Colonic mucosa (tissue), 4 donors: ENCODE measurements around the gene NEGR1. TPM values are rescaled to one million over a fixed set of nuclear protein-coding genes. Genes with fewer than 3 reads are reported as not detected.

Source experiments
- DNase-seq: peaks from one replicate; pipeline ENCODE4 v3.0.0-alpha.2; 2020
- H3K27ac ChIP-seq: fragments of 200-600 bp; one replicate; pipeline ENCODE4 v1.8.0; 2021
- H3K27me3 ChIP-seq: fragments of 200-600 bp; one replicate; pipeline ENCODE4 v1.8.0; 2021
- H3K36me3 ChIP-seq: fragments of 200-600 bp; one replicate; pipeline ENCODE4 v1.8.0; 2021
- H3K4me1 ChIP-seq: fragments of 200-600 bp; one replicate; pipeline ENCODE4 v1.8.0; 2021; ENCODE audit warnings: mild to moderate bottlenecking
- H3K4me3 ChIP-seq: fragments of 200-600 bp; one replicate; pipeline ENCODE4 v1.8.0; 2021
- H3K9ac ChIP-seq, 2 donors: one replicate each; pipeline ENCODE4 v1.7.0; 2013; ENCODE audit warnings: control low read depth in 2 of 2, low read depth in 2 of 2, low read length in 2 of 2
- H3K9me3 ChIP-seq: fragments of 200-600 bp; one replicate; pipeline ENCODE4 v1.8.0; 2021
- intact Hi-C: fragments of 100-400 bp; cut with DNase I; formaldehyde crosslinking; loops from one replicate; pipeline ENCODE4 v1.14.1; 2022
- total RNA-seq, 2 donors: library from RNA; stranded (reverse); fragmentation: NEBNext Ultra II Directional in 1 of 2; extraction: Animal tissue kit (Norgen Biotek cat#: 25700) in 1 of 2; gene quantifications; one replicate each; pipeline ENCODE4 v1.2.1, GENCODE V29; 2021
- TF ChIP-seq, protein P1 (sequence below): fragments of 200-600 bp; IDR thresholded peaks from one replicate; pipeline ENCODE4 v1.8.0; 2022; ENCODE audit warnings: antibody characterized with exemption, mild to moderate bottlenecking
- donor health status: healthy.
- donor health status: DM: no; HTN: no; CAD: no.
- donor health status: DM: no; HTN: no; CAD: no.

Gene NEGR1
- total RNA-seq, 2 donors from 2014 or later = 4.0 to 9.2 TPM

DNA sequence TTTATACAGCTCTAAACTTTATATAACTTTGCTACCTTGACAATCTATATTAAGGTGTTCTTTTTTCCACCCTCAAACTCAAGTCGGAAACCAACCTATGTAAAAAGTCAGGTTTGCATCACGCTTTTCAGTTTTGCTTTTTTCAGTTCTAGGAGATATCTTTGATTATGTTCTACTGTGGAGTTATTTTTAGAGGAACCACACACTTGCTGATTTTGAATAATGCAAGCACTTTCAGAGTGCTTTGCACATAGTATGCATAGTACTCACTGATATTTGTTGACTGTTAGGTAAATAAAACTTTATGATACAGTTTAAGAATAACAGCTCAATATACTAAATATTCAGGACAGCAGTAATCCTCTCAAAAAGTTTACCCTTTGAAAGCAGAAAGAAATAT, 637.3 kb downstream of the NEGR1 start:
- Histone ChIP-seq H3K4me1 (no peaks in the 10 kb centered on the region), H3K27ac (no peak overlapping the region), H3K27me3 (no peaks in the 10 kb centered on the region), H3K9me3 (no peaks in the 10 kb centered on the region), H3K4me3 (no peak overlapping the region), H3K36me3 (no peaks in the 10 kb centered on the region), H3K9ac (no peak overlapping the region)
- intact Hi-C loops = no loop called here
- DNase-seq = no peak
- TF ChIP-seq, protein P1, sequence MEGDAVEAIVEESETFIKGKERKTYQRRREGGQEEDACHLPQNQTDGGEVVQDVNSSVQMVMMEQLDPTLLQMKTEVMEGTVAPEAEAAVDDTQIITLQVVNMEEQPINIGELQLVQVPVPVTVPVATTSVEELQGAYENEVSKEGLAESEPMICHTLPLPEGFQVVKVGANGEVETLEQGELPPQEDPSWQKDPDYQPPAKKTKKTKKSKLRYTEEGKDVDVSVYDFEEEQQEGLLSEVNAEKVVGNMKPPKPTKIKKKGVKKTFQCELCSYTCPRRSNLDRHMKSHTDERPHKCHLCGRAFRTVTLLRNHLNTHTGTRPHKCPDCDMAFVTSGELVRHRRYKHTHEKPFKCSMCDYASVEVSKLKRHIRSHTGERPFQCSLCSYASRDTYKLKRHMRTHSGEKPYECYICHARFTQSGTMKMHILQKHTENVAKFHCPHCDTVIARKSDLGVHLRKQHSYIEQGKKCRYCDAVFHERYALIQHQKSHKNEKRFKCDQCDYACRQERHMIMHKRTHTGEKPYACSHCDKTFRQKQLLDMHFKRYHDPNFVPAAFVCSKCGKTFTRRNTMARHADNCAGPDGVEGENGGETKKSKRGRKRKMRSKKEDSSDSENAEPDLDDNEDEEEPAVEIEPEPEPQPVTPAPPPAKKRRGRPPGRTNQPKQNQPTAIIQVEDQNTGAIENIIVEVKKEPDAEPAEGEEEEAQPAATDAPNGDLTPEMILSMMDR = no peak

DNA sequence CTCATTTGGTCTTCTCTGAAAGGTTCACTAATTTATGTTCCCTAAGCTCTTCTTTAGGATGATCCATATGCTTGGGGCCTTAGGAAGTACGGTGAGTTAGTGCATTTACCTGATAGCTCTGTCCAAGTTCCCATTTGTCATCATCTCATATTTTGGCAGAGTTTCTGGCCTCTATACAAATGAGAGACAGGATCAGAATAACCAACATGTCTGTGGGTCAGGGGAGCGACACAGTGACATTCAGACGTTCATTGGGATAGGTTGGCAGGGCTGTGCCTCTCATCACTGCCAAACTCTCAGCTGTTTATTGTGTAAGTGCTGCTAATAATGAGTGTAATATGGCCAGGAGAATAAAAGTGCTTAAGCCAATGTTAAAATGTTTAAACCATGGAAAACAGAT, 640.4 kb downstream of the NEGR1 start:
- Histone ChIP-seq H3K9ac (no peak overlapping the region), H3K27ac (no peak overlapping the region), H3K9me3 (no peaks in the 10 kb centered on the region), H3K4me1 (no peaks in the 10 kb centered on the region), H3K27me3 (no peaks in the 10 kb centered on the region), H3K36me3 (no peaks in the 10 kb centered on the region), H3K4me3 (no peak overlapping the region)
- DNase-seq = no peak
- intact Hi-C loops = no loop called here
- TF ChIP-seq, protein P1 = no peak

DNA sequence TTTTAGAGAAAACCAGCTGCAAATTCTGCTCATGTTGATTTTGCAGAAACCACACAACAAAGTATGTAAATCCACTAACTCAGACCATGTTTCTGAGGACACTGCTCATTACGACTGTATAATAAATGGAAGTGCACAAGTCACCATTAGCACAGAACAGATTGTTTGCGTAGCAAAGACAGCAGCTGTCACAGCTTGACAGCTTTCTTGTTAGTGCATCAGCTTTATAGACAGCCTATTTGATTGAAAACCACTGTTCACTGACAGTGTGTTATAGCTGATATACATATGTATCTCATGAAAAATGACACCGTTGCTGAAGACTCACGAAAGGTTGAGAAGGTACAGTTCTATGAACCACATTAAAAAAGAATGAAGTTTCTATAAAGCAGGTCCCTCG, 641.3 kb downstream of the NEGR1 start:
- no peak overlapping the region for H3K4me3 ChIP-seq
- intact Hi-C loops = no loop called here
- no peaks in the 10 kb centered on the region for H3K4me1 ChIP-seq
- H3K36me3 ChIP-seq = no peaks in the 10 kb centered on the region
- DNase-seq = no peak
- H3K9ac ChIP-seq = no peak overlapping the region
- no peaks in the 10 kb centered on the region for H3K27me3 ChIP-seq
- no peak overlapping the region for H3K27ac ChIP-seq
- TF ChIP-seq, protein P1 = no peak
- no peaks in the 10 kb centered on the region for H3K9me3 ChIP-seq

GRCh38 chr1:71640116-71640515, 642.2 kb downstream of the NEGR1 start:
- no peak for DNase-seq
- intact Hi-C loops = no loop called here
- Histone ChIP-seq H3K4me3 (no peak overlapping the region), H3K27me3 (no peaks in the 10 kb centered on the region), H3K27ac (no peak overlapping the region), H3K4me1 (no peaks in the 10 kb centered on the region), H3K9me3 (no peaks in the 10 kb centered on the region), H3K36me3 (no peaks in the 10 kb centered on the region), H3K9ac (no peak overlapping the region)
- TF ChIP-seq, protein P1 = no peak

DNA sequence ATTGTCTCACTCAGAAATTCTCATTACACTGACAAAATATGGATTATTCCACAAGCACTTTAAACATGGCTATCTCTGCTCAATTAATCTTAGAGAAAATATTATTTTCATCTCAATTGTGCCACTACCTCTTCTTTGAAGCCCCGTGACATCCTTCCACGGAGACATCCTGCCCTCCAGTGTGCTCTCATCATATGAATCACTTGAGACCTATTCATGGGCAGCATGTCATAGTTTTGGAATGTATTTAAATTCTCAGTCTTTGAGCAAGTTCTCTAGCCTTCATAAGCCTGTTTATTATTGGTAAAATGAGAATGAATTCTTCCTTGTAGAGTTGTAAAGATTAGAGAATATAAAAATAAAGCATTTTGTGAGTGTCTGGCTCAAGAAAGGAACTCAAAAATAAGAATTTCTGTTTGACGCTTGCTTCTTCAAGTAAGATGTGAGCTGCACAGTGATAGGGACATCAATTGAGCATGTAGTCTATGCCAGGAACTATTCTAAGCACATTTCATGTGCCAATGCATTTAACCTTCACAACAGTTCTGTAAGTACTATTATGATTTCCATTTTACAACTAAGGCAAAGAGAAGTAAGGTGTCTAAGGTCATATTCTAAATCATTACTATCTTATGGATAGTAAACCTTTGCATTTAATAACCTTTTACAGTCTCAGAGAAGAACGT, 644.1 kb downstream of the NEGR1 start:
- H3K27ac ChIP-seq = no peak overlapping the region
- intact Hi-C loops = no loop called here

More for the DNA sequence above, 644.1 kb downstream of the NEGR1 start:
- H3K9ac ChIP-seq = no peak overlapping the region
- TF ChIP-seq, protein P1 = no peak
- no peaks in the 10 kb centered on the region for H3K9me3 ChIP-seq
- H3K4me1 ChIP-seq = no peaks in the 10 kb centered on the region
- no peaks in the 10 kb centered on the region for H3K36me3 ChIP-seq
- DNase-seq = no peak
- no peak overlapping the region for H3K4me3 ChIP-seq
- H3K27me3 ChIP-seq = no peaks in the 10 kb centered on the region
